Renal pelvis (tissue), 4 donors: ENCODE results near the gene KIFC3. TPM values are rescaled to one million over a fixed set of nuclear protein-coding genes. Genes with fewer than 3 reads are reported as not detected.
"Not testable (repeated sequence)": the region's sequence is repeated elsewhere in the genome, so short reads cannot be mapped to it uniquely, and the experiment has no call there.

Source experiments
- DNase-seq: peaks from one replicate; pipeline ENCODE4 v3.0.0-alpha.2; 2013
- polyA plus RNA-seq, 3 donors: library from polyadenylated mRNA; unstranded; fragments of 120-200 nt; gene quantifications; one replicate each; pipeline ENCODE4 v1.2.1, GENCODE V29; 2013; ENCODE audit not compliant: insufficient read length in 3 of 3

KIFC3 gene
- polyA plus RNA-seq, 3 donors: 62.7 to 92.2 (median 91.4) TPM

- no peak for DNase-seq
Observed at GRCh38 chr16:57756424-57757325, 45.6 kb downstream of the KIFC3 start.

GRCh38 chr16:57755726-57756423 lies 46.4 kb downstream of the KIFC3 start:
- no peak for DNase-seq

DNA sequence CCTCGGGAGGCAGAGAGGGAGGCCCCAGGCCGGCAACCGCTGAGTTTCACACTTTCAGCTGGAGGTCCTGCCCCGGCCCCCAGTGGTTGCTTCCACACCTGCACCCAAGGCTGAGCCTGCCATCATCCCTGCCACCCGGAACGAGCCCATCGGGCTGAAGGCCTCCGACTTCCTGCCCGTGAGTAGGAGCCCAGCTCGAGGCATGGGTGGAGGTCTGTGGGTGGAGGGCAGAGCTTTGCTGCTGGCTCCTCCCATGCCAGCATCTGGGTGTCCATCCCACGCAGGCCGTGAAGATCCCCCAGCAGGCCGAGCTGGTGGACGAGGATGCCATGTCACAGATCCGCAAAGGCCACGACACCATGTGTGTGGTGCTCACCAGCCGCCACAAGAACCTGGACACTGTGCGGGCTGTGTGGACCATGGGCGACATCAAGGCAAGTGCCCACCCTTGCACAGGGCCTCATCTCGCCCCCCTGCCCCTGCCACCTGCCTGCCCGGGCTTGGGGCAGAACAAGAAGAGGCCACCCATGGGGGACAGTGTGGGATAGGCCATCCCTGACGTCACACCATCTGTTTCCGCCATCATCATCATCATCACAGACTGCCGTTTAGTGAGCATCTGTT lies 47.1 kb downstream of the KIFC3 start:
- no peak for DNase-seq

DNA sequence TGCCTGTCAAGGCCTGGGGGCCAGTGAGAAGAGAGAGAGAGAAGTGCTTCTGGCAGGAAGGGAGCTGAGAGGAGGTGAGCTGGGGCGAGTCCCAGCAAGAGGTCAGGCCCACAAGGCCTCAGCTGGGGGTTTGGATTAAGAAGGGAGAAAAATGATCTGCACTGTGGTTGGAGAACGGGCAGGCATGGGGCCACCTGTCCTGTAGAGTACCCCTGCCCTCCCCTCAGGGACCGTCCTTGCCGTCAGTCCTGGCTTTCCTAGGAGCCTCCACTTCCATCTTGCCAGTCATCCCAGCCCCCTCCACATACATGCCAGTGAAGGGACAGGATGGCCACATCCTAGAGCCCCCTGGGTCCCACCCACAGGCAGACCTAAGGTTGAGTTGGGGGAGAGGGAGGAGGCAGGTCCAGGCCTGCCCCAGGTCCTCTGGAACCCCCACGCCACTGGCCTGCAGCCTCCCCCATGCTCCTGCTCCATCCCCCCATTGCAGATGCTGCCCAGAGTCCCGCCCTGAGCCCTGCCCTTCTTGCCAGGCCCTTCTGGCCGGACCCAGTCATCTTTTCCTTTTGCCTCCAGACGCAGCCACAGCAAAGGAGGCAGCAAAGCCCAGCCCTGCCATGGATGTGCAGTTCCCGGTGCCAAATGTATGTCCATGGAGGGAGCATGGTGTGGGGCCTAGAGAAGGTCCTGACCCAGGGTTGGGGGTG lies 47.8 kb downstream of the KIFC3 start:
- DNase-seq: no peak

GRCh38 chr16:57753448-57754353 lies 48.6 kb downstream of the KIFC3 start:
- DNase-seq: no peak

GRCh38 chr16:57752581-57753447 lies 49.5 kb downstream of the KIFC3 start:
- DNase-seq: no peak

DNA sequence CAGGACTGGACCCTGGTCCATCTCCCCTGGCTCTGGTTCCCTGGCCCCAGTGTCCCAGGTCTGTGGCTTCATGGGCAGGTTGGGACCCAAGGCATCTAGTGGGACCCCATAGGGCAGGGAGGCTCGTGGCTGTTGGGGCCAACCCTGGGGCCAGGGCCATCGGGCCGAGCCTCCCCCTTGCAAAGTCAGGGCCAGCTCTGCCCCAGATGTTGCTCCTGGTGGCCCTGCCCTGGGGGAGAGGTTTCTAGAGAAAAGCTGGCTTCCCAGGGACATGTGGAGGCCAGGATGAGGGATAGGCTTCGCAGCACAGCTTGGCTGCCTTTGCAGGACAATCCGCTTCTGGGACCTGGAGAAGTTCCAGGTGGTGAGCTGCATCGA lies 50.1 kb downstream of the KIFC3 start:
- DNase-seq: no peak

- DNase-seq: no peak
Observed at GRCh38 chr16:57751539-57752202, 50.6 kb downstream of the KIFC3 start.

GRCh38 chr16:57750796-57751538 lies 51.3 kb downstream of the KIFC3 start:
- DNase-seq: no peak

DNA sequence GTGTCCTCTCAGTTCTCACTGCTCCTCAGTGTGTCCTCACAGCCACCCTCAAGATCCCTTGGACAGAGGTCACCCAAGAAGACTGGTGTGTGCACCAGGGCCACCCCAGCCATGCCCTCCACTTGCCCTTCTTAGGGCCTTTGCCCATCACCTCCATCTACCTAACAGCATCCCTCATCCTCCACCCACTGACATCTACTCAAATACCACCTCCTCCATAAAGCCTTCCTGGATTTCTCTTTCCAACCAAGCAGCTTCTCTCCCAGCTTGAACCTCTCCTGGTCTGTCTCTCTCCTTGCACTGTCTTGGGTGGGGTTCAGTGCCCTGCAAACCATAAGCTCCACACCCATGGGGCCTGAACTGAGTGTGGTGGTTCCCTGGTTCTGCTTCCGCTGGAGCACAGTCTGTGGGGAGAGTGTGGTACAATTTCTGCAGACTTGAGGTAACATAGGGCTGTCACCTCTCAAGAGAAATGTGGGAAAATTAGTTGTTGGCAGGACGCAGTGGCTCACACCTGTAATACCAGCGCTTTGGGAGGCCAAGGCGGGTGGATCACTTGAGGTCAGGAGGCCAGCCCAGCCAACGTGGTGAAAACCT lies 52.3 kb downstream of the KIFC3 start:
- no peak for DNase-seq

- no peak for DNase-seq
Observed at GRCh38 chr16:57749101-57749692, 53.1 kb downstream of the KIFC3 start.

DNA sequence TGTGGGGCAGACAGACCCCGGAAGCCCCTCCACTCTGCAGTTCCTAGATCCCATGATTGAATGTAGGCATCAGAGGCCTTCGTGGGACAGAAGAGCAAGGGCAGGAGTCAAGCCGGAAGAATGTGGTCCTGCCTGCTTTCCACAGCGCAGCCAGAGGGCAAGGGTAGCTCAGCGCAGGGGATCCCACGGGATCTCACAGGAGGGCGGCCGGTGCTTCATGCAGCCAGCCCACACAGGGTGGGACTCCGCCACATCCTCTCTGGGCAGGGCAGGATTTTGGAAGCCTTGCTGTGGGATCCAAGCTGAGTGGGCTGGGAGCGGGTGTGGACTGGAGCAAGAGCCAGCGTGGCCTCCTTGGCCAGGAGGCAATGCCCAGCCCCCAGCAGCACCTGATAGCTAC lies 53.7 kb downstream of the KIFC3 start:
- no peak for DNase-seq

- DNase-seq: no peak
Observed at GRCh38 chr16:57747996-57748395, 54.3 kb downstream of the KIFC3 start.

GRCh38 chr16:57747496-57747895 lies 54.8 kb downstream of the KIFC3 start:
- DNase-seq: no peak

DNA sequence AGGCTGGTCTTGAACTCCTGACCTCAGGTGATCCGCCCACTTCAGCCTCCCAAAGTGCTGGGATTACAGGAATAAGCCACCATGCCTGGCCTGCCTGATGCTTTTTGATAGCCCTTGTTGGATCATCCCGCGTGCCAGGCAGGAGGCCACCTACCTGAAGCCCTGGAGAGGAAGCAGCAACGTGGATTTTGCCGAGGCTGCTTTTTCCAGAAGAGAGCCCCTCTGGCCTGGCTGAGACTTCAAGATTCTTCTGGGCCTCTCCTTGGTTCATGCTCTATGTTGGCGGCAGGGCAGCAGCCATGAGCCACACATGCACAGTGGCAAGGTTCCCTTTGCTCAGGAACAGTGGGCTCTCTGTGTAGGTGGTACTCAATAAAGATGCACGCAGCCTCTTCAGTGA lies 55.2 kb downstream of the KIFC3 start:
- DNase-seq: no peak

- not testable (repeated sequence) for DNase-seq
Observed at GRCh38 chr16:57746316-57746715, 56.0 kb downstream of the KIFC3 start.

DNA sequence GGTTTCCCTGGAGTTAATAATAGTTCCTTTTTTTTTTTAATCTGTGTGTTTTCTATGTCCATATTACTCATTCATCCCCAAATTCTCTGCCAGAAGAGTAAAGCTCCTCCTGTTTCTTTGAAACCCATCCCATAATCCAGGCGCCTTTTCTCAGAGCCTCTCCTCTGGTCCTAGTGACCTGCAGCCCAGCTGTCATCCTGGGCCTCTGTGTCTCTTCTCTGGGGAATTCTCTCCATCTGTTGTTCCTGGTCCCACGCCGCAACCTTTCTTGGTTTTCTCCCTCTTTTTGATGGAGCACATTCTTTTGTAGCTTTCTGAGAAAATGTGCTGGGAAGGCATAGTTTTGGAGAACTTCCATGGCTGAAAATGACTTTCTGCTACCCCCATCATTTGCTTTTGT lies 56.5 kb downstream of the KIFC3 start:
- no peak for DNase-seq

- DNase-seq: no peak
Observed at GRCh38 chr16:57744642-57744903, 57.7 kb downstream of the KIFC3 start.
